Measurements from ENCODE around the gene DEPDC5.

DNA sequence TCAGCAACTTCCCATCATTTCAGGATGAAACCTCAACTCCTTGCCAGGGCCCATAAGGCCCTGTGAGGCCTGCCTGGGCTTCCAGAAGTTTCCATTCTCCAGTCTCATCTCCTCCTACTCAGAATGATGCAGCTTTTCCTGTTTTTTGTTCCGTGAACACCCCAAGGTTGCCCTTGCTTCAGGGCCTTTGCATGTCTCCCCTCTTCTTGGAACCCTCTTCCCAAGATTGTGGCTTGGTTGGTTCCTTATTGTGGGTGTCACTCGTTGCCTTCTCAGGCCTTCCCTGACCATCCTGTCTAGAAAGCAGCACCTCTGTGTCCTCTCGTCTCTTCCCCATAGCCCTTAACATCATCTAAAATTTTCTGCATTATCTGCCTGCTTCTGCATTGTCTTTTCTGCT is 167.3 kb downstream of the DEPDC5 start:
- TF ChIP-seq ELF4 (IDR thresholded peaks at IDR 0.05): no peak
- TF ChIP-seq TARDBP (IDR thresholded peaks at IDR 0.05): no peak
- TF ChIP-seq ARNT (IDR thresholded peaks at IDR 0.05): no peak
- TF ChIP-seq FOXM1 (IDR thresholded peaks at IDR 0.05; ENCODE audit: borderline replicate concordance): no peak
- TF ChIP-seq FOXA1 (IDR thresholded peaks at IDR 0.05): no peak
- TF ChIP-seq BHLHE40 (IDR thresholded peaks at IDR 0.05; ENCODE audit: borderline replicate concordance): no peak
- TF ChIP-seq ZNF384 (IDR thresholded peaks at IDR 0.05): no peak
- TF ChIP-seq, protein P1, sequence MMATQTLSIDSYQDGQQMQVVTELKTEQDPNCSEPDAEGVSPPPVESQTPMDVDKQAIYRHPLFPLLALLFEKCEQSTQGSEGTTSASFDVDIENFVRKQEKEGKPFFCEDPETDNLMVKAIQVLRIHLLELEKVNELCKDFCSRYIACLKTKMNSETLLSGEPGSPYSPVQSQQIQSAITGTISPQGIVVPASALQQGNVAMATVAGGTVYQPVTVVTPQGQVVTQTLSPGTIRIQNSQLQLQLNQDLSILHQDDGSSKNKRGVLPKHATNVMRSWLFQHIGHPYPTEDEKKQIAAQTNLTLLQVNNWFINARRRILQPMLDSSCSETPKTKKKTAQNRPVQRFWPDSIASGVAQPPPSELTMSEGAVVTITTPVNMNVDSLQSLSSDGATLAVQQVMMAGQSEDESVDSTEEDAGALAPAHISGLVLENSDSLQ (IDR thresholded peaks at IDR 0.05): no peak
- TF ChIP-seq SUZ12 (IDR thresholded peaks at IDR 0.05): no peak
- TF ChIP-seq FOXK2 (IDR thresholded peaks at IDR 0.05): no peak
- TF ChIP-seq HDGF (IDR thresholded peaks at IDR 0.05; ENCODE audit: borderline replicate concordance): no peak
- TF ChIP-seq SP1 (IDR thresholded peaks at IDR 0.05): no peak
- no peak for TF ChIP-seq NFRKB (IDR thresholded peaks at IDR 0.05)
- TF ChIP-seq CTBP1 (IDR thresholded peaks at IDR 0.05; ENCODE audit: borderline replicate concordance): no peak

All from HEK293T (cell line).